Measurements from ENCODE around the gene TSC2.
"Not testable (repeated sequence)": the region's sequence is repeated elsewhere in the genome, so short reads cannot be mapped to it uniquely, and the experiment has no call there.

TSC2 gene

GRCh38 chr16:2009791-2010510 is 37.8 kb upstream of the TSC2 start, which contains the start of gene ZNF598:
TSS of gene ZNF598 (minus strand) at chr16:2009821.
- DNase-seq (ENCODE audit: low spot score) = peak; percentile 96

- not testable (repeated sequence) for DNase-seq (ENCODE audit: low spot score)
These were observed 36.1 kb upstream of the TSC2 start for GRCh38 chr16:2011726-2012125.

- DNase-seq (ENCODE audit: low spot score) = no peak
These were observed 34.3 kb upstream of the TSC2 start for GRCh38 chr16:2013527-2013926.

GRCh38 chr16:2015117-2015946 is 32.5 kb upstream of the TSC2 start:
- DNase-seq (ENCODE audit: low spot score) = no peak

GRCh38 chr16:2015947-2016208 is 31.9 kb upstream of the TSC2 start:
- no peak for DNase-seq (ENCODE audit: low spot score)

- no peak for DNase-seq (ENCODE audit: low spot score)
These were observed 31.3 kb upstream of the TSC2 start for GRCh38 chr16:2016407-2016922.

- no peak for DNase-seq (ENCODE audit: low spot score)
These were observed 28.3 kb upstream of the TSC2 start, which contains the start of gene NPW for GRCh38 chr16:2019518-2019920. TSS of gene NPW (plus strand) at chr16:2019785.

GRCh38 chr16:2019921-2020831 is 27.6 kb upstream of the TSC2 start:
- no peak for DNase-seq (ENCODE audit: low spot score)

GRCh38 chr16:2022723-2023091 is 25.1 kb upstream of the TSC2 start:
- no peak for DNase-seq (ENCODE audit: low spot score)

- peak; percentile 97 for DNase-seq (ENCODE audit: low spot score)
These were observed 24.4 kb upstream of the TSC2 start for GRCh38 chr16:2023092-2024031.

GRCh38 chr16:2024032-2024420 is 23.8 kb upstream of the TSC2 start:
- no peak for DNase-seq (ENCODE audit: low spot score)

- DNase-seq (ENCODE audit: low spot score) = no peak
These were observed 22.5 kb upstream of the TSC2 start for GRCh38 chr16:2025251-2025650.

- no peak for DNase-seq (ENCODE audit: low spot score)
These were observed 21.8 kb upstream of the TSC2 start for GRCh38 chr16:2025878-2026460.

- peak; percentile 90 for DNase-seq (ENCODE audit: low spot score)
These were observed 21.2 kb upstream of the TSC2 start, which contains the start of gene NHERF2 for GRCh38 chr16:2026461-2027023. TSS of gene NHERF2 (plus strand) at chr16:2026902. CDS start at chr16:2027006, 104 bp downstream.

GRCh38 chr16:2027024-2028010 is 20.5 kb upstream of the TSC2 start:
- peak; percentile 63 for DNase-seq (ENCODE audit: low spot score)

GRCh38 chr16:2028146-2028545 is 19.6 kb upstream of the TSC2 start:
- DNase-seq (ENCODE audit: low spot score) = no peak

- DNase-seq (ENCODE audit: low spot score) = no peak
These were observed 19.1 kb upstream of the TSC2 start for GRCh38 chr16:2028620-2029220.

GRCh38 chr16:2029350-2029749 is 18.4 kb upstream of the TSC2 start:
- no peak for DNase-seq (ENCODE audit: low spot score)

- DNase-seq (ENCODE audit: low spot score) = no peak
These were observed 17.7 kb upstream of the TSC2 start for GRCh38 chr16:2030036-2030435.

Data from GM03348 (cell line).